ENCODE measurements around the gene ITPKC. TPM values are rescaled to one million over a fixed set of nuclear protein-coding genes. Genes with fewer than 3 reads are reported as not detected.
A peak's percentile ranks its signal among the peaks of the same experiment; 100 is the strongest.

Gene ITPKC
- total RNA-seq, 1 donor from 2014 or later, result 9.8 TPM

DNA sequence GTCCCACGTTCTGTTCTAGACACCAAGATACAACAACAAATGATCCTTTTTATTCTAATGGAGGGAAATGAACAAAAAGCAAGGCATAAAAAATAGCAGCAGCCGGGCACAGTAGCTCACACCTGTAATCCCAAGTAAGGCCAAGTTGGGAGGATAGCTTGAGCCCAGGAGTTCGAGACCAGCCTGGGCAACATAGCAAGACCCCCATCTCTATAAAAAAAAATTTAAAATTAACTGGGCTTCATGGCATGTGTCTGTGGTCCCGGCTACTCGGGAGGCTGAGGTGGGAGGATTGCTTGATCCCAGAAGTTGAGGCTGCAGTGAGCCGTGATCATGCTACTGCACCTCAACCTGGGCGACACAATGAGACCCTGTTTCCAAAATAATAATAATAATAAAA lies 59.5 kb downstream of the ITPKC start:
- Histone ChIP-seq H3K9me3 (replicated peaks) (no peaks in the 10 kb centered on the region), H3K27me3 (ENCODE audit: low read depth) (no peaks in the 10 kb centered on the region), H3K4me3 (no peak overlapping the region), H3K27ac (replicated peaks) (peak overlapping the region; percentile 95), H3K36me3 (no peaks in the 10 kb centered on the region), H3K4me1 (peaks cover 19% of the 10 kb centered on the region)
- no peak for DNase-seq
- TF ChIP-seq CTCF (IDR thresholded peaks at IDR 0.05; ENCODE audit: borderline replicate concordance), result no peak
- intact Hi-C loops (cut with micrococcal nuclease), result no loop called here

GRCh38 chr19:40776932-40777644 lies 60.2 kb downstream of the ITPKC start:
- Histone ChIP-seq H3K27ac (replicated peaks) (peak overlapping the region; percentile 95), H3K9me3 (replicated peaks) (no peaks in the 10 kb centered on the region), H3K4me3 (peak overlapping the region; percentile 79), H3K36me3 (no peaks in the 10 kb centered on the region), H3K4me1 (peaks cover 19% of the 10 kb centered on the region), H3K27me3 (ENCODE audit: low read depth) (no peaks in the 10 kb centered on the region)
- peak; percentile 10 for TF ChIP-seq CTCF (IDR thresholded peaks at IDR 0.05; ENCODE audit: borderline replicate concordance)
- peak; percentile 84 for DNase-seq
- intact Hi-C loops (cut with micrococcal nuclease), result no loop called here

GRCh38 chr19:40777645-40777936 lies 60.7 kb downstream of the ITPKC start:
- H3K9me3 ChIP-seq (replicated peaks), result no peaks in the 10 kb centered on the region
- no peaks in the 10 kb centered on the region for H3K27me3 ChIP-seq (ENCODE audit: low read depth)
- DNase-seq, result no peak
- H3K36me3 ChIP-seq, result no peaks in the 10 kb centered on the region
- H3K27ac ChIP-seq (replicated peaks), result peak overlapping the region; percentile 95
- peak overlapping the region; percentile 79 for H3K4me3 ChIP-seq
- intact Hi-C loops (cut with micrococcal nuclease), result no loop called here
- H3K4me1 ChIP-seq, result peaks cover 19% of the 10 kb centered on the region
- no peak for TF ChIP-seq CTCF (IDR thresholded peaks at IDR 0.05; ENCODE audit: borderline replicate concordance)

DNA sequence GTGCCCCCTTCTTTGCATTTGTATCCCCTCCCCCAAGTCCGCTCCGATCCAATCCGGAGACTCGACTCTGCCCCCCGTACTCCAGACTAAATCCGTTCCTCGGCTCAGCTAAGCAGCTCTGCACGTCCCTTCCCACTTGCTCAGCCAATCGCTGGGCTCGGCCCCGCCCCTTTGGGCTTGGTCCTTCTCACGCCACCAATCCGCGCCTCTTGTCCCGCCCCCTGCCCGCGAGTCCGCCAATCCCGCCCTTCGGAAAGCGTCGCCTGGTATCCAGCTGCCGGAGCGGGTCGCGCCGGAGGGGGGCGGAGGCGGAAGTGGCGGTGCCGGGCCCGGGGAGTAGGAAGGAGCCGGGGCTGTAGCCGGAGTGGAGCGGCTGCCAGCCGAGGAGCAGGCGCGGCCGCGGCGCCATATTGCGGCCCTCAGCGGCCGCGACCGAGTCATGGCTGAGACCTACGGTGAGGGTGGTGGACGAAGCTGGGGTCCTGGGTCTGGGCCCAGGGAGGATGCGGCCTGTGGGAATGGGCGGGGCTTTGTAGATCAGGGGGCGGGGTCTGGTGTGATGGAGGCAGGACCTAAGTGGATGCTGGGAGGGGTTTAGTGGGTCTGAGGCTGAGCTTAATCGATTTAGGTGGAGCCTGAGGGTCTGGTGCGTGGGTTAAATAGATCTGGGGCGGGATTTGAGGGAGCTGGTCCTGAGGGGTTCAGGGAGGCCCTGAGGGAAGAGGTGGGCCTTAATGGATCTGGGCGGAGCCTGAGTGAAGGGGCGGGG lies 61.2 kb downstream of the ITPKC start, which contains the start of gene RAB4B:
Gene RAB4B, plus strand, starts transcription at position 311 of the 769 bp plus-strand sequence. Its CDS starts 129 bp downstream, at position 440.
- peak within 1 kb of the TSS; percentile 79 for H3K4me3 ChIP-seq
- no peaks in the 10 kb centered on the region for H3K27me3 ChIP-seq (ENCODE audit: low read depth)
- intact Hi-C loops (cut with micrococcal nuclease), result no loop called here
- peak within 1 kb of the TSS; percentile 95 for H3K27ac ChIP-seq (replicated peaks)
- TF ChIP-seq CTCF (IDR thresholded peaks at IDR 0.05; ENCODE audit: borderline replicate concordance), result no peak
- peak; percentile 100 for DNase-seq
- peaks cover 19% of the 10 kb centered on the region for H3K4me1 ChIP-seq
- no peaks in the 10 kb centered on the region for H3K9me3 ChIP-seq (replicated peaks)
- H3K36me3 ChIP-seq, result no peaks in the 10 kb centered on the region

DNA sequence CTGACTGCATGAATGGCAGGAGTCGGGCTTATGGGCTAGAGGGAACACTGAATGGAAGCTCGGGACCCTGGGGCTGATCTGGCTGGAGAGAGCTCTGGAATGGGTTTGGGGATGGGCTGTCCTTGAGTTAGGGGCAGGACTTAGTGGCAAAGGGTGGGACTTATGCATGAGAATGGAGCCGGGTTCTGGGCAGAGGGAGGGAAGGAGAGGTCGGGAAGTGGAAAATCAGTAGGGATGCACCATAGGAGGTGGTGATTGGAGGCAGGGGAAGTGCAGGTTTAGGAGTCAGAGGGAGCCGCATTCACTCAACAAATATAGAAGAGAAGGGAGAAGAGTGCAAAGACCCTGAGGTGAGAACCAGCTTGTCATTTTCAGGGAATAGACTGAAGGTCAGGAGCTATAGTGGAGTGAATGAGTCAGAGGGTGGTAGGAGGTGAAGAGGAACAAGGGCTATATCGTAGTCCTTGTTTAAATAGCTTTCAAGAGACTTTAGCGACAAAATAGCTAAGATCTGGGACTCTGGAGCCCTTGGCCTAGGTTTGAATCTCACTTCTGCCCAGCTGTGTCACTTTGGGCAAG lies 61.9 kb downstream of the ITPKC start:
- no peak for DNase-seq
- Histone ChIP-seq H3K36me3 (no peaks in the 10 kb centered on the region), H3K4me3 (peak overlapping the region; percentile 79), H3K4me1 (peaks cover 19% of the 10 kb centered on the region), H3K9me3 (replicated peaks) (no peaks in the 10 kb centered on the region), H3K27ac (replicated peaks) (peak overlapping the region; percentile 95), H3K27me3 (ENCODE audit: low read depth) (no peaks in the 10 kb centered on the region)
- TF ChIP-seq CTCF (IDR thresholded peaks at IDR 0.05; ENCODE audit: borderline replicate concordance), result no peak
- intact Hi-C loops (cut with micrococcal nuclease), result no loop called here
